HG03097 (cell line): ENCODE results near the gene CKLF.
"Not testable (repeated sequence)": the region's sequence is repeated elsewhere in the genome, so short reads cannot be mapped to it uniquely, and the experiment has no call there.

Source experiments
- ATAC-seq: cut with Tn5 transposase; IDR thresholded peaks from one replicate; pipeline ENCODE4 v1.9.1; 2021; ENCODE audit not compliant: unreplicated experiment, low FRiP score

CKLF gene

GRCh38 chr16:66552286-66553177 lies at the start of gene CKLF:
Gene CKLF (plus strand): TSS chr16:66552576. CDS start chr16:66552716, 140 bp downstream.
- peak; percentile 83 for ATAC-seq

DNA sequence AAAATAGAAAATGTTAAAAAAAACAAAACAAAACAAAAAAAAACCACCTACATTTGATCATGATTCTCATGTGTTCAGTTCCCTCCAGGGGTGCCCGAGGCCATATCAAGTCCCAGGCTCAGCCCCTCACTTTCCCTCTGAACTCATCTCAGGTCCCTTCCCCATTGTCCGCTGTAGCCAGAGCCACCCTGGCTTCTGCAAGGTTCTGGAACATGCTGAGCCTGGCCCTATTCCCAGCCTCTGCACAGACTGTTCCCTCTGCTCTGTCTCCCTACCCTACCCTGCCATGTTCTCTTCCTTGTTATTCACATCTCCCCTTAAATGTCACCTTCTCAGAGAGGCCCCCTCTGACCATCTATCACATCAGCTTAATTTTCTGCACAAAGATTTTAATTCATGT lies 49.3 kb upstream of the CKLF start:
- no peak for ATAC-seq

- ATAC-seq: no peak
These were observed 48.8 kb upstream of the CKLF start for GRCh38 chr16:66503612-66504011.

DNA sequence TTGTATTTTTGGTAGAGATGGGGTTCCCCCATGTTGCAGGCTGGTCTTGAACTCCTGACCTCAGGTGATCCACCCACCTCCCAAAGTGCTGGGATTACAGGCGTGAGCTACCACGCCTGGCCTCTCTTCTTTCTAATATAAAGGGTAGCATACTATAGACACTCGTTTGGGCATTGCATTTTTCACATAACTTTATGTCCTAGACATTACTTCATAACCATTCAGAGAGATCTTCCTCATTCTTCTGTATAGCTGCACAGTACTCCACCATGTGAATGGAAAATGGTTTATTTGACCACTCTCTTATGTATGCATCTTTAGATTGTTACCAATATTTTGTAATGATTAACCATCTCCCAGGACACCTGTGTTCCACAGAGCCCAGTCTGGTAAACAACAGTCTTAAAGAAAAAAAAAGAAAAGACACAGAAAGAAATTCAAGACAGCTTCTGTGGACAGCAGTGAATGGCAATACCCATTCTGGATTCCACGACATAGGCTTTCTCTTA lies 44.6 kb upstream of the CKLF start:
- ATAC-seq: no peak

DNA sequence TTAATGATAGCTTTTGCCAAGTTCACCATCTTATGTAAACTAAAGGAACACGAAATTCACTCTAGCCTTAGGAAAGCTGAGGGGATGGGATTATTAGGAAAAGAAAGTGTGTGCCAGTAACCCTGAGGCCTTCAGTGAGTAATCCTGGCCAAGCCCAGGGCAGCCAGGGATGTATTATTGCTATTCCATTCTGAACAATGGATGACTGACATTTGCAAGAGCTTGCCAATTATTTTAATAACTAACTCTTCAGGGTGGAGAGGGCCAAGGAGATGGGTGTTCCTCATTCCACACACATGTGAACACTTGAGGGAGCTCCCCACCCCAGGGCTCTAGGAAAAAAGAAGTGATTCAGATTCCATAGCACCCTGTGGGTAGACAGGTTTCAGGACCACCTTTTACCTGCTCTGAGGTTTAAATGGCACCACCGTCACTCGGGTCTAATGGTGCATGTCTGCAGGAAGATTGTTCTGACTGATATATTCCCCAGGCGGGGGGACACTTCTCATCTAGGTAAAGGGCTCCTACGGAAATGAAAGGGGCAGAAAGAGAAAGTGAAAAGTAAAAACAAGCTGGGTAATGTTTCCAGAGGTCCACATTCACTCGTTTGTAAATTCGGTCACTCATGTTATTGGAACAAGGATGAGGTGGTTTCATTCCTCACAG lies 44.0 kb upstream of the CKLF start:
- no peak for ATAC-seq

- no peak for ATAC-seq
These were observed 43.4 kb upstream of the CKLF start for GRCh38 chr16:66508914-66509496.

DNA sequence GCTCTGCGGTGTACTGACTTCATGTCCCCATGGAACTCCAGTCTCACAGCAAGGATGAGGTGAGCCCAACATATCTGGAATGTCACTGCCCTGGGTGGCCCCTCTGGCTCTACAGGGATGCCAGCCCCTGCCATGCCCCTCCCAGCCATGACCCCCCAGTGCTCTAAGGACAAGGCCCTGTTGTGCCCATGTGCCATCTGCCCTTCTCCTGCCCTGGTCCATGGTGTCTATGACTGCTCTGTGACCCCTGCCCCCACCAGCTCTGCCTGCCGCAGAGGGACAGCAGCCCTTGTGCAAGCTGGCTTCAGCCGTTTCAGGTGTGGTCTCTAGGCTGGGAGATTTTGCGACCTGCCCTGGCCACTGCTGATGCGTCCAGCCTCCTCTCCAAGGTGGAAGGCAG lies 42.8 kb upstream of the CKLF start:
- no peak for ATAC-seq

GRCh38 chr16:66510298-66510697 lies 42.1 kb upstream of the CKLF start:
- no peak for ATAC-seq

DNA sequence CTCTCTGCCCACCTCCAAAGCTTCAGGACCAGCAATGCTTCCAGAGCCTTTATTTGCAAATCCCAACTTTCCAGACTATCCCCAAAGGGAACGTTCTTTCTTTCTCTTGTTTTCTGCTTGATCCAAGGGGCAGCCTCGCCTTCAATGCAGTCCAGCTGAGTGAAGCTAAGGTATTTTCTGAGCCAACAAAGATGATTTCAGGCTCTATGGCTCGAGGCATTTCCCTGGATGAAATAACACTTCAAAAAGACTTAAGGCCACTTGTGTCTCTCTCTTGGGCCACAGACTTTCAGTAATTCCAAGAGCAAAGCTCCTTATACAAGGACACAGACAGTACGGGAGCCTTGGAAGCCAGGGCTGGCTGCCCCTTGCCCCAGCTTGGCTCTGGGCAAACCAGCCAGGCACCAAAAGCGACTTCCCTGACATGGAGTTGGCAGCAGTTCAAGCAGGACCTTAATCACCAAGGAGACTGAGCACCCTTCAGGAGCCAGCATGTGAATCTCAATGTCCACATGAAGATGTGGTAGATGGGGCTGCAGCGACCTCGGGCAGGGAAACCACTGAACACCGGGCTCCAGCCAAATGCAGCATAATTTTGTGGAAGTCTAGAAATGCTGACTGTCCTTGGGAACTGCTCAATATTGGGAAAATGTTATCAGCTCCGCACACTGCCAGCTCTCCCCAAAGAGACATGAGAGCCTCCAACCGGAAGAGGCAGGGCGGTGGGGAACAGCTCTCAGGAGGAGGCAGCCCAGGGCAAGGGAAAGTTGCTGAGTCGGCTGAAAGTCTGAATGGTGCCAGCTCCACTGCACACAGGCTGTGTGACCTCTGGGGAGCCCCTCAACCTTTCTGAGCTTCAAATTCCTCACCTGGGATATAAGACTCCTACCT lies 41.4 kb upstream of the CKLF start:
- ATAC-seq: no peak

- no peak for ATAC-seq
These were observed 40.6 kb upstream of the CKLF start for GRCh38 chr16:66511602-66512271.

GRCh38 chr16:66512272-66513110 lies 39.9 kb upstream of the CKLF start:
- no peak for ATAC-seq

GRCh38 chr16:66513111-66513723 lies 39.2 kb upstream of the CKLF start:
- no peak for ATAC-seq

- not testable (repeated sequence) for ATAC-seq
These were observed 38.0 kb upstream of the CKLF start for GRCh38 chr16:66514391-66514790.

DNA sequence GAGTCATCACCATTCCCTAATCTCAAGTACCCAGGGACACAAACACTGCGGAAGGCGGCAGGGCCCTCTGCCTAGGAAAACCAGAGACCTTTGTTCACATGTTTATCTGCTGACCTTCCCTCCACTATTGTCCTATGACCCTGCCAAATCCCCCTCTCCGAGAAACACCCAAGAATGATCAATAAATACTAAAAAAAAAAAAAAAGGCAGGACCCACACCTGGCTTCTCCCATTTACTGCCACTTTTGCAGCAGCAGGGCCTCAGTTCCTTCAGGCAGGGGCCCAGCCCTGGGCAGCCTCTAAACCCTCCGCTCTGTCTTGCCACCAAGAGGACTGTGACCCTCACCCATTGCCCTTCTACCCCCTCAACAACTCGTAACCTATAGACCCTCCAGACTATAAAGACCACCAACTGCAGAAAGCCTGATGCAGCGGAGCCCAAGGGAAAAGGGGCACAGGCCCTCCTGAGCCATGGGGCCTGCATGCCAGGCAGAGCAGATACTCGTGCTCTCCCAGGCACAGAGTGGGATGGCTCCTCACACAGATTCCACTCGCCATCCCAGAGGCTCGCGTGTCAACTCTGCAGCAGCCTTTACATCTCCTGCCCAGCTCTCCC lies 37.3 kb upstream of the CKLF start:
- ATAC-seq: not testable (repeated sequence)

GRCh38 chr16:66515596-66516508 lies 36.5 kb upstream of the CKLF start:
- no peak for ATAC-seq

- peak; percentile 20 for ATAC-seq
These were observed 35.9 kb upstream of the CKLF start for GRCh38 chr16:66516509-66516807.
